Measurements from ENCODE around the gene NKX2-4. TPM values are rescaled to one million over a fixed set of nuclear protein-coding genes. Genes with fewer than 3 reads are reported as not detected.

The NKX2-4 gene
- total RNA-seq, 2 experiments from 2014 or later = not detected

DNA sequence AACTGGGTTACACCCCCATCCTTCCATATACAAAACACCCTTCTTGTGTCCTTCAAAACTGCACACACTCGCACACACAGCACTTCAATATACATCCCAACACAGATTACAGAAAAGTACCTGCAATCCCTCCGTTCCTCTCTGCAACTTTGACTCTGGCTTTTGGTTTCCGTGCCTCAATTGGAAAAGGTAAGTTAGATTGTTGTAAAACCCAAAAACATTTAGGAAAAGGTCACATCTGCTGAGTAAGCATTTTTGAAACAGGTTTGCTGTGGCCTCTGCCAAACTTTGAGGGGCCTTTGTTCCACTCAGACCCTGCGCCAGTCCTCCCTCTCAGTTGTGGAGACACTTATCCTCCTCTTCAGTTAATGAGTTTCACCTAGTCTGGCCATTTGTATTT lies 4.2 kb downstream of the NKX2-4 start:
- POLR2A ChIA-PET = interaction anchor here (0.6 to 0.7 kb wide), 2 partner anchors 11 to 1314 kb away, joined by 3 read pairs; no protein-coding TSS in a partner anchor
- no peaks in the 10 kb centered on the region for H3K79me2 ChIP-seq (ENCODE audit: insufficient read depth, low read depth, low read length)
- no peak overlapping the region for H3K27ac ChIP-seq (ENCODE audit: low read depth, low read length, poor library complexity, severe bottlenecking)
- no peaks in the 10 kb centered on the region for H3K4me1 ChIP-seq (ENCODE audit: insufficient read depth, low read length, poor library complexity, severe bottlenecking)
- H4K20me1 ChIP-seq (ENCODE audit: insufficient read depth, low read length) = no peaks in the 10 kb centered on the region
- H3K4me3 ChIP-seq (ENCODE audit: low read depth, low read length, poor library complexity, severe bottlenecking) = no peak overlapping the region
- H3K9me3 ChIP-seq (ENCODE audit: low read length) = no peaks in the 10 kb centered on the region
- intact Hi-C loops (cut with micrococcal nuclease; ENCODE audit: unreplicated experiment) = no loop called here
- TF ChIP-seq, protein P1, sequence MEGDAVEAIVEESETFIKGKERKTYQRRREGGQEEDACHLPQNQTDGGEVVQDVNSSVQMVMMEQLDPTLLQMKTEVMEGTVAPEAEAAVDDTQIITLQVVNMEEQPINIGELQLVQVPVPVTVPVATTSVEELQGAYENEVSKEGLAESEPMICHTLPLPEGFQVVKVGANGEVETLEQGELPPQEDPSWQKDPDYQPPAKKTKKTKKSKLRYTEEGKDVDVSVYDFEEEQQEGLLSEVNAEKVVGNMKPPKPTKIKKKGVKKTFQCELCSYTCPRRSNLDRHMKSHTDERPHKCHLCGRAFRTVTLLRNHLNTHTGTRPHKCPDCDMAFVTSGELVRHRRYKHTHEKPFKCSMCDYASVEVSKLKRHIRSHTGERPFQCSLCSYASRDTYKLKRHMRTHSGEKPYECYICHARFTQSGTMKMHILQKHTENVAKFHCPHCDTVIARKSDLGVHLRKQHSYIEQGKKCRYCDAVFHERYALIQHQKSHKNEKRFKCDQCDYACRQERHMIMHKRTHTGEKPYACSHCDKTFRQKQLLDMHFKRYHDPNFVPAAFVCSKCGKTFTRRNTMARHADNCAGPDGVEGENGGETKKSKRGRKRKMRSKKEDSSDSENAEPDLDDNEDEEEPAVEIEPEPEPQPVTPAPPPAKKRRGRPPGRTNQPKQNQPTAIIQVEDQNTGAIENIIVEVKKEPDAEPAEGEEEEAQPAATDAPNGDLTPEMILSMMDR (conservative IDR thresholded peaks at IDR 0.05; ENCODE audit: low read length) = no peak
- no peak for TF ChIP-seq EZH2phosphoT487 (IDR thresholded peaks at IDR 0.05; ENCODE audit: borderline replicate concordance, low read depth, low read length)
- CTCF ChIA-PET (ENCODE audit: unreplicated experiment) = no interaction called here
- BruUV-seq (replicated peaks) = no TSS peak
- H3K36me3 ChIP-seq (ENCODE audit: insufficient read depth, low read length) = peaks cover 26% of the 10 kb centered on the region; the same call in 1 of the 2 replicates
- H3K4me2 ChIP-seq (ENCODE audit: low read length) = 0 out of 2 replicates have a peak overlapping the region, but pooled peaks have one; percentile 27
- H2AFZ ChIP-seq (ENCODE audit: low read length) = no peak overlapping the region
- no peaks in the 10 kb centered on the region for H3K9me2 ChIP-seq (ENCODE audit: insufficient read depth, low read length)
- no peak for DNase-seq (ENCODE audit: low spot score)

DNA sequence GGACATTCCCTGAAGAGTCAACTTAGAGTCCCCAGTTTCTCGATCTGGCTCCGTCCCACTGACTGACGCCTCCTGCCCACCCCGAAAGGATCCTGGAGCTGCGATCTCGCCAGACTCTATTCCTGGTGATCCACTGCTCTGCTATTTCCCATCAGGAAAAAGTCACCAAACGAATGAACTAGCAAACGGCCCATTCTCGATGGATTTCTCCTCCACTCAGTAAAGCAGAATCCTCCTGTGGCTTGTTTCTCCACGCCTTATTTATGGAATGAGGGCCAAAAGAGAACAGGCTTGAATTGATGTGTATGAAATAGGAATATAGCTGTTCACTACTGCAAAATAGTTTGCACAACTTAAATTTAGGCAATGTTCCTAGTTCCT lies 5.4 kb downstream of the NKX2-4 start:
- Histone ChIP-seq H3K4me1 (ENCODE audit: insufficient read depth, low read length, poor library complexity, severe bottlenecking) (no peaks in the 10 kb centered on the region), H3K4me2 (ENCODE audit: low read length) (no peak overlapping the region), H3K36me3 (ENCODE audit: insufficient read depth, low read length) (peaks cover 38% of the 10 kb centered on the region), H3K4me3 (ENCODE audit: low read depth, low read length, poor library complexity, severe bottlenecking) (no peak overlapping the region), H3K9me3 (ENCODE audit: low read length) (no peaks in the 10 kb centered on the region), H3K27ac (ENCODE audit: low read depth, low read length, poor library complexity, severe bottlenecking) (no peak overlapping the region), H3K79me2 (ENCODE audit: insufficient read depth, low read depth, low read length) (no peaks in the 10 kb centered on the region), H3K9me2 (ENCODE audit: insufficient read depth, low read length) (no peaks in the 10 kb centered on the region), H2AFZ (ENCODE audit: low read length) (no peak overlapping the region), H4K20me1 (ENCODE audit: insufficient read depth, low read length) (no peaks in the 10 kb centered on the region)
- TF ChIP-seq, protein P1 (conservative IDR thresholded peaks at IDR 0.05; ENCODE audit: low read length) = no peak
- TF ChIP-seq EZH2phosphoT487 (IDR thresholded peaks at IDR 0.05; ENCODE audit: borderline replicate concordance, low read depth, low read length) = no peak
- DNase-seq (ENCODE audit: low spot score) = no peak
- CTCF ChIA-PET (ENCODE audit: unreplicated experiment) = no interaction called here
- BruUV-seq (replicated peaks) = no TSS peak
- intact Hi-C loops (cut with micrococcal nuclease; ENCODE audit: unreplicated experiment) = no loop called here
- POLR2A ChIA-PET = interaction anchor here (0.6 kb wide), 1 partner anchor 29 kb away, joined by 3 read pairs; no protein-coding TSS in a partner anchor

DNA sequence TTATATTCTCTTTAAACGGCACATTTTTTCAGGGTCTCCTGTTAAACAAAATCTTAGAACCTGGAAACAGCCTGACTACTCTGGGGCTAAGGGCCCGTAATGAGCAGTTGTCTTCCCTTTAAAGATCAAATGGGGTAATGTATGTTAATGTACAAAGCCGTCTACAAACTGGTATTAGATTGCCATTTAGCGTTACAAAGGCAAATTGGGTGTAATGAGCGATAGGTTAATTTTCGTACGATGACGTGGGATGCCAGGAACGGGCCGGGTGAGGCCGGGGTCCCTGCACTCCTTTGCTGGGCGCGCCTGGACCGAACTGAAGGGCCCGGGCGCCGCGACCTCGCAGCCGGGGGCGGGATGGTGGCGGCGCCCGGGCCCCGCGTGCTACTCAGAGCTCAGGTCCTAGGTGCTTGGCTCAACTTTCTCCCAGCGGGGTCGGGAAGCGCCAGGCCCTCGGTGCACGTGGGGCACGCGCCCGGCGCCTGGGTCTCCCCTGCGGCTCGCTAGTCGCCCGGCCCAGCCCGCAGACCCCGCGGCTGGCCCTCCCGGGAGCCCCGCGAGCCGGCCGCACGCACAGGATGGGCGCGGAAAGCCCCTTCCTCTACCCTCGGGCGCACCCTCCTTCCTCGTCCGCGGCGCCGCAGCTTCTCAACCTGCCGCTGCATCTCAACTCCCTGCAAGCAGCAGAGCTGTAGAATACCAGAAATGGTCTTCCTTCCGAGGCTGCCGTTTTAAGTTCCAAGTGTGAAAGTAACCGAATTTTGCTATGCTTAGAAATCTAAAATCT lies 5.9 kb downstream of the NKX2-4 start:
- no peak overlapping the region for H3K4me3 ChIP-seq (ENCODE audit: low read depth, low read length, poor library complexity, severe bottlenecking)
- no peak overlapping the region for H2AFZ ChIP-seq (ENCODE audit: low read length)
- H3K9me3 ChIP-seq (ENCODE audit: low read length) = no peaks in the 10 kb centered on the region
- no peaks in the 10 kb centered on the region for H4K20me1 ChIP-seq (ENCODE audit: insufficient read depth, low read length)
- ChIA-PET CTCF (ENCODE audit: unreplicated experiment) (no interaction called here), POLR2A (interaction anchor here (0.6 kb wide), 1 partner anchor 29 kb away, joined by 3 read pairs; no protein-coding TSS in a partner anchor)
- H3K79me2 ChIP-seq (ENCODE audit: insufficient read depth, low read depth, low read length) = no peaks in the 10 kb centered on the region
- no peaks in the 10 kb centered on the region for H3K9me2 ChIP-seq (ENCODE audit: insufficient read depth, low read length)
- H3K36me3 ChIP-seq (ENCODE audit: insufficient read depth, low read length) = peaks cover 44% of the 10 kb centered on the region
- TF ChIP-seq, protein P1 (conservative IDR thresholded peaks at IDR 0.05; ENCODE audit: low read length) = no peak
- TF ChIP-seq EZH2phosphoT487 (IDR thresholded peaks at IDR 0.05; ENCODE audit: borderline replicate concordance, low read depth, low read length) = no peak
- intact Hi-C loops (cut with micrococcal nuclease; ENCODE audit: unreplicated experiment) = no loop called here
- no peaks in the 10 kb centered on the region for H3K4me1 ChIP-seq (ENCODE audit: insufficient read depth, low read length, poor library complexity, severe bottlenecking)
- no peak overlapping the region for H3K27ac ChIP-seq (ENCODE audit: low read depth, low read length, poor library complexity, severe bottlenecking)
- no TSS peak for BruUV-seq (replicated peaks)
- H3K4me2 ChIP-seq (ENCODE audit: low read length) = no peak overlapping the region
- DNase-seq (ENCODE audit: low spot score) = no peak

Measured in OCI-LY7 (cell line).